Activated CD8-positive, alpha-beta memory T cell treated with anti-CD3 and anti-CD28 coated beads for 4 hours (primary cell): Measurements from ENCODE around the gene TMPRSS11A.

ENCODE experiments used
- DNase-seq, 2 donors: peaks; one replicate each; pipeline ENCODE4 v3.0.0-alpha.2; 2020; ENCODE audit warnings: low read depth in 2 of 2

The TMPRSS11A gene

GRCh38 chr4:67871867-67872266 lies 91.4 kb downstream of the TMPRSS11A start:
- DNase-seq, result no peak

GRCh38 chr4:67869580-67870190 lies 93.6 kb downstream of the TMPRSS11A start:
- DNase-seq, result no peak

GRCh38 chr4:67861513-67861912 lies 101.8 kb downstream of the TMPRSS11A start:
- no peak for DNase-seq
